Hepatocyte (in vitro differentiated cells): ENCODE data around the gene CATSPERE. TPM values are rescaled to one million over a fixed set of nuclear protein-coding genes. Genes with fewer than 3 reads are reported as not detected.

Experiments used
- DNase-seq: peaks from one replicate; pipeline ENCODE4 v3.0.0-alpha.2; 2016; ENCODE audit warnings: low spot score
- H2AFZ ChIP-seq: fragments of 200-600 bp; sonication (generic); 2 replicates; pipeline ENCODE4 v1.6.0; 2016; ENCODE audit warnings: antibody characterized with exemption, mild to moderate bottlenecking
- H3K27ac ChIP-seq: fragments of 200-600 bp; sonication (generic); 2 replicates; pipeline ENCODE4 v1.5.1; 2016; ENCODE audit warnings: mild to moderate bottlenecking
- H3K27me3 ChIP-seq: fragments of 200-600 bp; sonication (generic); 2 replicates; pipeline ENCODE4 v1.6.1; 2016
- H3K36me3 ChIP-seq: fragments of 200-600 bp; sonication (generic); replicated peaks from 2 replicates; pipeline ENCODE4 v1.5.1; 2016; ENCODE audit warnings: low read depth; ENCODE audit not compliant: insufficient read depth
- H3K4me1 ChIP-seq: fragments of 200-600 bp; sonication (generic); 2 replicates; pipeline ENCODE4 v1.5.1; 2016; ENCODE audit warnings: mild to moderate bottlenecking, moderate library complexity; ENCODE audit not compliant: insufficient read depth
- H3K4me2 ChIP-seq: fragments of 200-600 bp; sonication (generic); 2 replicates; pipeline ENCODE4 v1.6.0; 2016
- H3K4me3 ChIP-seq: fragments of 200-600 bp; sonication (generic); 2 replicates; pipeline ENCODE4 v1.5.1; 2016; ENCODE audit warnings: mild to moderate bottlenecking
- H3K79me2 ChIP-seq: fragments of 200-600 bp; sonication (generic); 2 replicates; pipeline ENCODE4 v1.6.0; 2017; ENCODE audit warnings: mild to moderate bottlenecking
- H3K9me2 ChIP-seq: fragments of 200-600 bp; sonication (generic); replicated peaks from 2 replicates; pipeline ENCODE4 v1.6.0; 2017; ENCODE audit warnings: mild to moderate bottlenecking; ENCODE audit not compliant: insufficient read depth
- H3K9me3 ChIP-seq: fragments of 200-600 bp; sonication (generic); 2 replicates; pipeline ENCODE4 v1.5.1; 2016; ENCODE audit warnings: low read depth, mild to moderate bottlenecking
- H4K20me1 ChIP-seq: fragments of 200-600 bp; sonication (generic); 2 replicates; pipeline ENCODE4 v1.6.0; 2016; ENCODE audit warnings: mild to moderate bottlenecking; ENCODE audit not compliant: insufficient read depth, poor library complexity, severe bottlenecking
- CTCF ChIP-seq: fragments of 200-600 bp; sonication (generic); IDR thresholded peaks from 2 replicates; pipeline ENCODE4 v1.5.1; 2016; ENCODE audit warnings: antibody characterized with exemption, mild to moderate bottlenecking; ENCODE audit not compliant: poor library complexity
- EZH2 ChIP-seq: fragments of 200-600 bp; sonication (generic); IDR thresholded peaks from 2 replicates; pipeline ENCODE4 v1.6.1; 2016; ENCODE audit warnings: antibody characterized with exemption, mild to moderate bottlenecking, borderline replicate concordance
- EZH2phosphoT487 ChIP-seq: fragments of 200-600 bp; sonication (generic); IDR thresholded peaks from one replicate; pipeline ENCODE4 v1.6.1; 2018; ENCODE audit warnings: antibody characterized with exemption, mild to moderate bottlenecking, low read depth, moderate library complexity; ENCODE audit not compliant: unreplicated experiment, severe bottlenecking
- WGBS: methylation state at CpG from one replicate; pipeline ENCODE4 v1.1.6; 2016; ENCODE audit warnings: low lambda C conversion rate; ENCODE audit errors: missing lambda C conversion rate; 5-methylcytosine and 5-hydroxymethylcytosine counted together
- polyA plus RNA-seq: library from polyadenylated mRNA; unstranded; fragments of >200 nt; fragmentation: Nextera tagmentation; extraction: Ambion mirVana; gene quantifications from 2 replicates; pipeline ENCODE4 v1.2.1, GENCODE V29; 2016
- total RNA-seq: library from RNA; depleted of rRNA; stranded (reverse); fragments of >200 nt; gene quantifications from 2 replicates; pipeline ENCODE4 v1.2.3, GENCODE V29; 2014

The CATSPERE gene
- total and polyA plus RNA-seq, 2 experiments from 2014 or later = 1.0 to 2.3 TPM

GRCh38 chr1:244614113-244614836, 153.2 kb downstream of the CATSPERE start:
- Histone ChIP-seq H3K4me2 (no peak overlapping the region), H3K36me3 (no peaks in the 10 kb centered on the region), H3K27me3 (no peaks in the 10 kb centered on the region), H2AFZ (no peak overlapping the region), H3K9me3 (no peaks in the 10 kb centered on the region), H3K4me3 (no peak overlapping the region), H4K20me1 (no peaks in the 10 kb centered on the region), H3K4me1 (peaks cover 3% of the 10 kb centered on the region), H3K79me2 (no peaks in the 10 kb centered on the region), H3K27ac (peak overlapping the region; percentile 36), H3K9me2 (no peaks in the 10 kb centered on the region)
- no peak for DNase-seq
- WGBS = 82% methylated on average over 9 of the region's 9 CpGs
- TF ChIP-seq EZH2phosphoT487 (no peak), CTCF (no peak), EZH2 (no peak)

- Histone ChIP-seq H3K9me3 (no peaks in the 10 kb centered on the region), H3K79me2 (no peaks in the 10 kb centered on the region), H3K9me2 (no peaks in the 10 kb centered on the region), H3K36me3 (no peaks in the 10 kb centered on the region), H2AFZ (no peak overlapping the region), H3K27ac (no peak overlapping the region), H4K20me1 (no peaks in the 10 kb centered on the region), H3K4me1 (peaks cover 3% of the 10 kb centered on the region), H3K4me2 (no peak overlapping the region), H3K4me3 (no peak overlapping the region), H3K27me3 (no peaks in the 10 kb centered on the region)
- TF ChIP-seq EZH2 = no peak
- TF ChIP-seq EZH2phosphoT487 = no peak
- no peak for TF ChIP-seq CTCF
- no peak for DNase-seq
- 50% methylated on average over 3 of the region's 3 CpGs for WGBS
Observed at GRCh38 chr1:244614879-244615278, 153.8 kb downstream of the CATSPERE start.

GRCh38 chr1:244615301-244615700, 154.2 kb downstream of the CATSPERE start:
- 71% methylated on average over 6 of the region's 6 CpGs for WGBS
- no peaks in the 10 kb centered on the region for H3K79me2 ChIP-seq
- no peak overlapping the region for H3K27ac ChIP-seq
- no peak overlapping the region for H2AFZ ChIP-seq
- H3K27me3 ChIP-seq = no peaks in the 10 kb centered on the region
- DNase-seq = no peak
- peaks cover 3% of the 10 kb centered on the region for H3K4me1 ChIP-seq
- H3K9me2 ChIP-seq = no peaks in the 10 kb centered on the region
- TF ChIP-seq EZH2phosphoT487 = no peak
- TF ChIP-seq EZH2 = no peak
- TF ChIP-seq CTCF = no peak
- no peaks in the 10 kb centered on the region for H4K20me1 ChIP-seq
- H3K4me3 ChIP-seq = no peak overlapping the region
- H3K4me2 ChIP-seq = no peak overlapping the region
- H3K36me3 ChIP-seq = no peaks in the 10 kb centered on the region
- H3K9me3 ChIP-seq = no peaks in the 10 kb centered on the region

- no peaks in the 10 kb centered on the region for H3K4me1 ChIP-seq
- 90% methylated on average over 4 of the region's 4 CpGs for WGBS
- no peaks in the 10 kb centered on the region for H3K79me2 ChIP-seq
- TF ChIP-seq CTCF (no peak), EZH2 (no peak), EZH2phosphoT487 (no peak)
- H3K36me3 ChIP-seq = no peaks in the 10 kb centered on the region
- no peak overlapping the region for H2AFZ ChIP-seq
- H3K4me2 ChIP-seq = no peak overlapping the region
- no peaks in the 10 kb centered on the region for H4K20me1 ChIP-seq
- no peak overlapping the region for H3K4me3 ChIP-seq
- H3K27me3 ChIP-seq = no peaks in the 10 kb centered on the region
- no peak overlapping the region for H3K27ac ChIP-seq
- DNase-seq = no peak
- H3K9me3 ChIP-seq = no peaks in the 10 kb centered on the region
- H3K9me2 ChIP-seq = no peaks in the 10 kb centered on the region
Observed at GRCh38 chr1:244626709-244627108, 165.6 kb downstream of the CATSPERE start.
